HUES6 (cell line): ENCODE data around the gene SLC22A14.

Experiments used
- H3K27ac ChIP-seq: 2 replicates; pipeline ENCODE4 v1.7.0; 2013; ENCODE audit warnings: low read depth, mild to moderate bottlenecking, low read length, inconsistent platforms
- H3K27me3 ChIP-seq: 2 replicates; pipeline ENCODE4 v1.6.1; 2013; ENCODE audit warnings: low read length; ENCODE audit not compliant: control insufficient read depth, insufficient read depth
- H3K36me3 ChIP-seq: 2 replicates; pipeline ENCODE4 v1.6.1; 2013; ENCODE audit warnings: low read length; ENCODE audit not compliant: control insufficient read depth, insufficient read depth
- H3K4me1 ChIP-seq: 2 replicates; pipeline ENCODE4 v1.6.1; 2013; ENCODE audit warnings: low read length; ENCODE audit not compliant: control insufficient read depth, insufficient read depth
- H3K4me3 ChIP-seq: 2 replicates; pipeline ENCODE4 v1.5.1; 2013; ENCODE audit warnings: low read depth, low read length
- H3K9ac ChIP-seq: one replicate; pipeline ENCODE4 v1.6.1; 2013; ENCODE audit warnings: mild to moderate bottlenecking, low read length
- H3K9me3 ChIP-seq: 2 replicates; pipeline ENCODE4 v1.6.1; 2013; ENCODE audit warnings: low read depth, low read length; ENCODE audit not compliant: control insufficient read depth, insufficient read depth

Gene SLC22A14

DNA sequence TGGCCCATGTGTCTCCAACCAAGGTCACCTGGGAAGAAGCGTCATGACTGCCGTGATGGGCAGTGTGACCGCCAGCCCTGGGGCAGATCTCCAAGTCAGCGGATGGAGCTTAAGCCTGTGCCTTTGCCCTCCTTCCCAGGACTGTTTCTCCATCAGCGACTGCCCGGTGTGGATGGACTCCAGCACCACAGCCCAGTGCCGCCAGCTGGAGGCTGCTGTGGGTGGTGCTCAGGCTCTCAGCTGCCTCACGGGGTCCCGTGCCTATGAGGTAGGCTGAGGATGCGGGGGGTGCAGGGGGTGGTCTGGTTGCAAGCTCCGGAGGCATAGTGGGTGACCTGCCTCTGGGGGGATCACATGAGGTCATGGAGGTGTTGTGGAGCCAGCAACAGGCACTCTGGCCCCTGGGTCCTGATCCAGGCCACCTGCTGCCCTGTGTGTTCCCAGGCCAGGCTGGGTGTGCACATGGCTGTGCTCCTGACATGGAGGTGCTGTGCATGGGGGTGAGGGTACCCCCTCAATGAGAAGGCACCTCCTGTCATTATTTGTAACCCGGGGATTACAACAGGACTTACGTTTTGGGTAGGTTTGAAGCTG lies 83.5 kb downstream of the SLC22A14 start:
- peaks cover 20% of the 10 kb centered on the region for H3K36me3 ChIP-seq

DNA sequence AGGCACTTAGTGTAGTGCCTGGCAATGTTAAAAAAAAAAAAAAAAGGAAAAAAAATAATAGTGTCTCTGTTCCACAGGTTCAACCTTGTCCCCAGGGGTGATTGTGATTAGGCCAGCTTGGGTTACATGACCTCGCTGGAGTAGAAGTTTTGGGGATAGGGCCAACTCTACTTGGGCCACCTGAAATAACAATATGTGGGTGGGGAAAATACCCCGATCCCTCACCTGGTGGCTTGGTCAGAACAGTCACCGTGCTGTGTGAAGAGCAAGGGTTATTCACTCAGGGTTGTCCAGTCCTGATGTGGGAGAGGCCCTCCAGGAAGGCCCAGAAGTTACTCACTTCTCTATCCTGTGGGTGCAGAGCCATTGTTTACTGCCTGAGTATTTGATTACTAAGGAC lies 84.0 kb downstream of the SLC22A14 start:
- peaks cover 12% of the 10 kb centered on the region for H3K9me3 ChIP-seq
- H3K4me1 ChIP-seq: no peaks in the 10 kb centered on the region
- H3K36me3 ChIP-seq: peaks cover 20% of the 10 kb centered on the region
- H3K9ac ChIP-seq: no peak overlapping the region
- no peak overlapping the region for H3K4me3 ChIP-seq
- no peak overlapping the region for H3K27ac ChIP-seq
- no peaks in the 10 kb centered on the region for H3K27me3 ChIP-seq

More for the DNA sequence above, 83.5 kb downstream of the SLC22A14 start:
- H3K27ac ChIP-seq: no peak overlapping the region
- peaks cover 12% of the 10 kb centered on the region for H3K9me3 ChIP-seq
- H3K4me1 ChIP-seq: no peaks in the 10 kb centered on the region
- H3K9ac ChIP-seq: no peak overlapping the region
- no peak overlapping the region for H3K4me3 ChIP-seq
- no peaks in the 10 kb centered on the region for H3K27me3 ChIP-seq

DNA sequence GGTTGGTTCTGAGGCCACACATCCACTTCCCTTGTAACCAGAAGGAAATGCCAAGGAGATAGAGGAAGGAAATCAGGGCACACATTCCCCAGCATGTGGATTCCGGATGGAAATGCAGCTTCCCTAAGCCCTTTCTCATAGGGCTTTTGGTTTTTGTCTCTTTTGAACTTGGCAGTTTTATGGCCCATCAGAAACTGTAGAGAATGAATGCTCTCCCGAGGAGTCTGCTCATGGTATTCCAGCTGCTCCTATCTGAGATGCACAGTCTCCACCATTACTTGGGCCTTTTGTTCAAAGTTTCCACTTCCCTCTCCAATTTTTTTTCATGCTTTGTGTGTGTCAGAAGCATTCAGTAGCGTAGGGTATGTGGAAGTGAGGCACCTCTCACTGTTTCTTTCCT lies 85.7 kb downstream of the SLC22A14 start:
- H3K4me3 ChIP-seq: no peak overlapping the region
- H3K36me3 ChIP-seq: peaks cover 20% of the 10 kb centered on the region
- H3K27ac ChIP-seq: no peak overlapping the region
- peaks cover 12% of the 10 kb centered on the region for H3K9me3 ChIP-seq
- H3K4me1 ChIP-seq: no peaks in the 10 kb centered on the region
- no peaks in the 10 kb centered on the region for H3K27me3 ChIP-seq
- no peak overlapping the region for H3K9ac ChIP-seq
